ENCODE measurements around the gene RFTN1. TPM values are rescaled to one million over a fixed set of nuclear protein-coding genes. Genes with fewer than 3 reads are reported as not detected.
A peak's percentile ranks its signal among the peaks of the same experiment; 100 is the strongest.
"Not testable (repeated sequence)": the region's sequence is repeated elsewhere in the genome, so short reads cannot be mapped to it uniquely, and the experiment has no call there.

The RFTN1 gene
- total RNA-seq, 1 donor from 2014 or later, result 26.5 TPM

- intact Hi-C loops (cut with DNase I), result no loop called here
- DNase-seq (ENCODE audit: low spot score), result no peak
Observed at GRCh38 chr3:16494094-16494493, 19.4 kb downstream of the RFTN1 start.

DNA sequence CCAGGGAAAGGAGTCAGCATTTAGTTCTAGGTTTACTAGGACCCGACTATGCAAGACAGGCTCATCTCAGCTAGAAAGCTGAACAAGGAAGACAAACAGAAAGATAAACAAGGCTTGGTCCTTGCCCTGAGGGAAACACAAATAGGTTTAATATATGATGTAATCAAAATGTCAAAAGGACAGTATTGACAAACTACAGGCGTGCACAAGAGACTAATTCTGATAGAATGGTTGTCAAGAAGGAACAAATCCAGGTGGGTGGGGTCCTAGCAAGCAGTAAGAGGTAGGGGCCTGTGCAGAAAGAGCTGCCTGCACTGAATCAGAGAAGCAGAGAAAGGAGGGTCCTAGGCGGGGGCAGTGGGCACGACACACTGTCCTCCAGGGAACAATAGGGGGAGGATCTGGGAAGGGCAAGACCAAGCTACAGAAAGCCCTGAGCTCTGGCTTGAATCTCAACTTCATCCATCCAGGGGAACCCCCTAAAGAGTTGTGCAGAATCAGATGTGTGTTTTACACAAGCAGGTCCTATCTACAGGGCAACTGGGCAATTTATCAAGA lies 23.4 kb downstream of the RFTN1 start:
- no peak for DNase-seq (ENCODE audit: low spot score)

DNA sequence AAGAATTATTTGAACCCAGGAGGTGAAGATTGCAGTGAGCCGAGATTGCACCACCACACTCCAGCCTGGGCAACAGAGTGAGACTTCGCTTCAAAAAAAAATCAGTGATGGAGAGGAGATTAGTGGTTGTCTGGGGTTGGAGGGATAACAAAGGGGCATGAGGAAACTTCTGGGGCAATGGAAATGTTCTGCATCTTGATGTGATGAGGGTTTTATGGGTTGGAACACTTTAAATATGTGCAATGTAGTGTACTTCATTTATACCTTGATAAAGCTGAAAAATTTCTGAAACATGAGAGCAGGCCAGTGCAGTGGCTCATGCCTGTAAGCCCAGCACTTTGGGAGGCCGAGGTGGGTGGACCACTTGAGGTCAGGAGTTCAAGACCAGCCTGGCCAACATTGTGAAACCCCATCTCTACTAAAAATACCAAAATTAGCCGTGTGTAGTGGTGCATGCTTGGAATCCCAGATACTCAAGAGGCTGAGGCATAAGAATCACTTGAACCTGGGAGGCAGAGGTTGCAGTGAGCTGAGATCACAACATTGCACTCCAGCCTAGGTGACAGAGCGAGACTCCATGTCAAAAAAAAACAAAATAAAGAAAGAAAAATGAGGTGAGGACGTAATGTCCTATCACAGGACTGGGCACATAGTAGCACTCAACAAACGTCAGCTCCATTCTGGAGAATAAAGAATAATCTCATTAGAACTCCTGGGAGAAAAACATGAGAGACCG lies 24.0 kb downstream of the RFTN1 start:
- DNase-seq (ENCODE audit: low spot score); intact Hi-C loops (cut with DNase I): not testable (repeated sequence)

More for the DNA sequence above, 23.4 kb downstream of the RFTN1 start:
- intact Hi-C loops (cut with DNase I), result no loop called here

- DNase-seq (ENCODE audit: low spot score), result no peak
- intact Hi-C loops (cut with DNase I), result no loop called here
Observed at GRCh38 chr3:16488637-16489036, 24.9 kb downstream of the RFTN1 start.

GRCh38 chr3:16487511-16488175 lies 25.9 kb downstream of the RFTN1 start:
- no peak for DNase-seq (ENCODE audit: low spot score)
- intact Hi-C loops (cut with DNase I), result no loop called here

GRCh38 chr3:16486951-16487480 lies 26.5 kb downstream of the RFTN1 start:
- intact Hi-C loops (cut with DNase I), result no loop called here
- DNase-seq (ENCODE audit: low spot score), result no peak

- intact Hi-C loops (cut with DNase I), result no loop called here
- DNase-seq (ENCODE audit: low spot score), result no peak
Observed at GRCh38 chr3:16486201-16486600, 27.3 kb downstream of the RFTN1 start.

DNA sequence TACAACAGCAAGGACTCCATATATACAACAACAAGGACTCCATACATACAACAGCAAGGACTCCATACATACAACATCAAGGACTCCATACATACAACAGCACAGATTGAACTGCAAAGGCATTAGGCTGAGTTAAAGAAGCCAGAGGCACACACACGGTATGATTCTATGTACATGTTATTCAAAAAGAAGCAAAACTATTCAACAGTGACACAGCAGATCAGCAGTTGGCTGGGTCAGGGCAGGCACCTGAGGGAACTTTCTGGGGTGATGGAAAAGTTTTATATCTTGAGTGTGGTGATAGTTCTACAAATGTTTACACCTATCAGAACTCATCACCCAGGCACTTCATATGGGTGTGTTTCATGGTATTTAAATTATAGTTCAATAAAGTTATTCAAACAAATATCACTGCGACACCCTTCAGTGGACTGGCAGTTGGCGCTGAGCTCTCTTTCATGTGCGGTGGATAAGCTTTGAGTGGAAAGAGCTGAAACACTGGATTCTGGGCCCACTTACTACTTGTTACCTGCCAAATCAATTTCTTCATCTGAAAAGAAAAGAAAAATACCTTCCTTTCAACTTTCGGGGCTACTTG lies 28.0 kb downstream of the RFTN1 start:
- DNase-seq (ENCODE audit: low spot score), result no peak
- intact Hi-C loops (cut with DNase I), result no loop called here

GRCh38 chr3:16484984-16485383 lies 28.5 kb downstream of the RFTN1 start:
- intact Hi-C loops (cut with DNase I), result no loop called here
- no peak for DNase-seq (ENCODE audit: low spot score)

DNA sequence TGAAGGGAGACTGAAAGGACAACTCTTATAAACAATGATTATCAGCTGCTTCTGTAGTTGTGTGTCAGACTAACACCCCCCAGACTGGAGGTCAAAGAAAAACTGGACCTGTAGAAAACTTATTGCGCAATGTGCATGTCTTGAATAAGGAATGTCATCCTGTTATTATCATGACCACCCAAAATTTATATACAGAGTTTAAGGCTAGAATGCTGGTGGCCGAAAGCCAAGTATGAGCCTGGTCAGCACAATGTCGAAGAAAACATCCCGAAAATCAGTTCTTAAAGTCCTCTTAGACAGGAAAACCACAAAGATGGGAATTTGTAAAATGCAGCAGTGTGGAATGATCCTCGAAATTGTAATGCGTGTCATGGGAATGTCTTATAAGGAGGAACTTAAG lies 29.3 kb downstream of the RFTN1 start:
- no peak for DNase-seq (ENCODE audit: low spot score)
- intact Hi-C loops (cut with DNase I), result no loop called here

DNA sequence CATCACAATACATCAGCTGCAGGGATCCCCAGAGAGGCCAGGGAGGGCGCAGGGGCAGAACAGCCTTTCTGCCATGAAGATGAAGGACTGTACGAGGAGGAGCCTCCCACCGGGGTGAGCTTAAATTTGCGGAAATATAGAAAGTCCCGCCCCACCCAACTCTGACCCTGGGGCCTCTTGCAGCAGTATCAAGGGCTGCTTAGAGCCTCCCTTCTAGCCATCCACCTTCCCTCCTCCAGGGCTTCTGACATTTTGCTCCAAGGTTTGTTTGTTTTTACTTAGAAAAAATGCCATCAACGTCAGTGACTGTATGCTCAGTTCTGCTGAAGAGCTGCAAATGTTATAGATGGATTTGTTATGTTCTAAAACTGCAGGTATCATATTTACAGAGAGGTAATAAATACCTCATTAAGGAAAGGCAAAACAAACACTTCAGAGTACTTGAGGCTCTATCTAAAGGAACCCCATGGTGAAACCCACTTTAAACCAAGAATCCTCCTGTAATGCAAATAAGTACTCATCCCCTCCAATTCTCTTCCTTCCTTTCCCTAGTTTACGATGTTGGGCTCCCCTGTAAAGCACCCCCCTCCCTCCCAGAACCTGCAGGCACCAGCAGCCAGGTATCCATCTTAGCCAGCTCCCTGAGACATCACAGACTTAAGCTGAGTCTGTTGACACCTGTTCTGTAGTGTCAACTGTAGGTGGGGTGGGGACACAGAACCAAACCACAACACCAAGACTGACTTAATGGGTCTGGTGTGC lies 30.5 kb downstream of the RFTN1 start:
- intact Hi-C loops (cut with DNase I), result no loop called here
- peak; percentile 81 for DNase-seq (ENCODE audit: low spot score)

- intact Hi-C loops (cut with DNase I), result no loop called here
- DNase-seq (ENCODE audit: low spot score), result no peak
Observed at GRCh38 chr3:16482194-16482769, 31.2 kb downstream of the RFTN1 start.

DNA sequence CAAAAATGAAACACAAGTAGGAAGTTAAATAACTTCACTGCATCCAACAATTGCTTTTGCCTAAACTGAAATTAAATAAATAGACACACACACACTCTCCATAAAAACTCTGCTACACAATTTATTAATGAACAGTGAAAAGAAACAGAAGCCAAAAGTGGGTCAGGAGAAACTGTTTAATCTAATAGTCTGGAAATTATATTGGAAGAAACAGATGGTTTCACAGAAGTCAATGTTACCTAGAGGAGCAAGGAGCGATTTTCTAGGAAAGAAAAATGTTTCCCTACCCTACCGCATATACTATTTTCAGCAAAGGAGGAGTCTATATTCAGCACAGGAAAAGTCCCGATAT lies 32.0 kb downstream of the RFTN1 start:
- DNase-seq (ENCODE audit: low spot score), result no peak
- intact Hi-C loops (cut with DNase I), result no loop called here

DNA sequence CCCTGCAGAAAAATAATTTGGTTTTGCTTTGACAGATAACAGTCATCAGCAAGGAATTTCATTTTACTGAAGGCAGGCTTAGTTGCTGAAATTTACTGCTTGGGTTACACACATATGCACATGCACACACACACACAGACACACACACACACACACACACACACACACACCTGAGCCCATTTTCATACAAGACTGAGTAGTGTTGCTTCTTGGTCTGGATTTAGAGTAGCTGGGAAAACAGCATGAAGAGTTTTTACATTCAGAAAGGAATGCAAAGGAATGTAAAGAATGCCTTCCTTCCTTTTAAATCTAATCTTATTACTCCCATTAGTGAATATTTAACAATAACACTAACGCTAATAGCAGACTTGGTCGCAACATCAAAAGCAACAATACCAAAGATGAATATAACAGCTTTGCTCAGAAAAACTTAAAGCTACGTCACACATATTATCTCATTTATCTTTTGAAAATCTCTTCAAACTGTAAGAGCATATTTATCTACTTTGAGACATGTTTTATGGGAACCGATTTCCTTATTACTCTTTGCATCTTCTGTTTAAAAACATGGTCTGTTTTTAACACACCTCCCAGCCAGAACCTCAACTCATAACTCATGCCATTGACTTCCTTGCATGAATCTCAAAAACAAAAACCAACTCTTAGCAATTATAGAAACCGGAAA lies 32.5 kb downstream of the RFTN1 start:
- no peak for DNase-seq (ENCODE audit: low spot score)
- intact Hi-C loops (cut with DNase I), result no loop called here

DNA sequence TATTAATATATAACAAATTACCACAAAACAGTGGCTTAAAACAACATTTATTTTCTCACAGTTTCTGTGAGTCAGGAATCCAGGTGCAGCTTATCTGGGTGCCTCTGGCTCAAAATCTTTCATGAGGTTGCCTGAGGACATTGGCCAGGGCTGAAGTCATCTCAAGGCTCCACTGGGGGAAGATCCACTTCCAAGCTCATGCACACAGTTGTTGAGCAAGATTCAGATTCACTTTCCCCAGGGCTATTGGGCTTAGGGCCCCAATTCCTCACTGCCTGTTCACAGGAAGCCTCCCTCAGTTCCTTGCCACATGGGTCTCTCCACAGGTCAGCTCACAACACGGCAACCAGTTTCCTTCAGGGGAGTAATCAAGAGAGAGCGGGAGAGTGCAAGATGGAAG lies 35.0 kb downstream of the RFTN1 start:
- intact Hi-C loops (cut with DNase I), result no loop called here
- DNase-seq (ENCODE audit: low spot score), result no peak

DNA sequence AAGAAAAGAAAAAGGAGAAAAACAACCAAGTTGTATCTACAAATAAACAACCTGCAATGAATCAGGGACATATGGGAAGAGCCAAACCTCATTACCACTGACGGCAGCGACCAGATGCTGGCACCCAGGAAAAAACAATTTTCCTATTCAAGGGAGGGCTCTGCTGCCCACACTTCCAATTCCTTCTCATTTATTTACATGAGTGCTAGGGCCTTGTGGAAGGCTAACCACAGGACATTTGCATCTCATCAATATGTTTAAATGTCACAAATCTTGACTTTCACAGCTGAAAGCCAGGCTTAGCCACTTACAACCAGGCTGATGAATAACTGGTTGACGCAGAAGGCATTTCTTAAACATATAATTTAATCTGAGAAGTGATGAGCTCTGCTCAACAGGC lies 36.0 kb downstream of the RFTN1 start:
- intact Hi-C loops (cut with DNase I), result no loop called here
- no peak for DNase-seq (ENCODE audit: low spot score)

DNA sequence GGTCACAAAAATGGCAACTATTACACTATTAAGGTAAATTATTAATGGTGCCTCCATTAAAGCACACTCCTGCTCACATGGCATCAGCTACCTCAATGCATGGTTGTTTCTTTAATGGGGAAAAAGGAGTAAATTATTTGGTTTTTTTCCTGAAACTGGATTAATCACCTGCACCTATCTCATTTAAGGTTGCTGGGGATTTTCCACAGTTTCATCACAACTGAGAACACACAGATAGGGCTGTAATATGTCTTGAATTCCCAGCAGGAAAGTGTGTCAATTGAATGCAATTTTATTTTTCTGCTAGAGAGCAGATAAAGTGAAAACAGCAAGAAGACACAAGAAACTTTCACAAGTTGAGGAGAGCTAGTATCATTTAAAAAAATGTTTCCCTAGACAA lies 36.4 kb downstream of the RFTN1 start:
- no peak for DNase-seq (ENCODE audit: low spot score)
- intact Hi-C loops (cut with DNase I), result no loop called here

- no peak for DNase-seq (ENCODE audit: low spot score)
- intact Hi-C loops (cut with DNase I), result no loop called here
Observed at GRCh38 chr3:16476636-16477035, 36.9 kb downstream of the RFTN1 start.

GRCh38 chr3:16475766-16476165 lies 37.7 kb downstream of the RFTN1 start:
- DNase-seq (ENCODE audit: low spot score), result no peak
- intact Hi-C loops (cut with DNase I), result no loop called here

All from cardiac septum (tissue), 1 donor.